ENCODE measurements around the gene INTS13. TPM values are rescaled to one million over a fixed set of nuclear protein-coding genes. Genes with fewer than 3 reads are reported as not detected.
A peak's percentile ranks its signal among the peaks of the same experiment; 100 is the strongest.

Gene INTS13
- 25.9 and 26.1 TPM in 2 replicates for total RNA-seq

DNA sequence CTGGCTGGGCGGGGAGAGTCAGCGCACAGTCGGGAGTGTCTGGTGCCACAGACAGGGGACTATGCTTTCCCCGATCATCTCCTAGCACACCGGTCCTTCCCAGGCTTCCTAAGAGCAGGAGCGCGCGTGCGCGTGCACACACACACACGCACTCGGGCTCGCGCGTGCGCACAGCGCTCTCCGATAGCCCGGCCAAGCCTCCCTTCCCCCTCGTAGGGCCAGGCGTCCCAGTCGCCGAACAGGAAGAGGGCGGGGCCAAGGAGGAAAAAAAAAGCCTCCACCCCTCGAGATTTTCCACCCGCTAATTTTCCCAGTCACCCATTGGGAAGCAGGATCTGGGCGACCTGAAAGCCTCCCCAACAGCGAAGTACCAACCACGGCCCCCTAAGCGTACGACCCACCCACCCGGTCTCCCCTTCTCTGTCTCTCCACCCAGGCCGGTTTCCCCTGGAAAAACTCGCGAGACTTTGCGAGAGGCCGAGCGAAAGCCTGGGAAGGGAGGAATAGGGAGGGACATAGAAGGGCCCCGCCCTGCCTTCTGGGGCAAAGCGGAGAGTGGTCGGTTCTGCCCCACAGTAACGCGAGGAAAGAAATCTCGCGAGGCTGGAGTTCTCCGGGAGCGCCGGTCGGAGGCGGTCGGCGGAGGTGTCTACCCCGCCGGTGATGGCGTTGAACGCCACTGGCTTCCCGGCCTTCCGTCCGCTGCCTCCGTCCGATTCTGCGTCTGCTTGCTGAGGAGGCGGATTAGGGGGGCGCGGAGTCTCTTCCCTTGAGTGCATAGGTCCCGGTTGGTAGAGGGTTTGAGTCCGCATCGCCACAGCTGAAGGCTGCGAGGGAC lies at the start of gene INTS13, which contains the start of gene FGFR1OP2:
INTS13 (minus strand) TSS at position 119 of the 838 bp plus-strand sequence. CDS start 1,178 bp downstream, outside the sequence.
FGFR1OP2 (plus strand) TSS at position 608 of the 838 bp plus-strand sequence. CDS start 15,689 bp downstream, outside the sequence.
- peak within 1 kb of the TSS; percentile 97 for H3K4me2 ChIP-seq (ENCODE audit: insufficient read depth, low read length)
- peak; percentile 93 for DNase-seq (ENCODE audit: insufficient read length, low spot score, missing footprints)
- peaks cover 4% of the 10 kb centered on the region for H3K36me3 ChIP-seq (ENCODE audit: insufficient read depth, low read length)
- no peaks in the 10 kb centered on the region for H3K9me3 ChIP-seq (ENCODE audit: low read depth, low read length)
- TF ChIP-seq, protein P1, sequence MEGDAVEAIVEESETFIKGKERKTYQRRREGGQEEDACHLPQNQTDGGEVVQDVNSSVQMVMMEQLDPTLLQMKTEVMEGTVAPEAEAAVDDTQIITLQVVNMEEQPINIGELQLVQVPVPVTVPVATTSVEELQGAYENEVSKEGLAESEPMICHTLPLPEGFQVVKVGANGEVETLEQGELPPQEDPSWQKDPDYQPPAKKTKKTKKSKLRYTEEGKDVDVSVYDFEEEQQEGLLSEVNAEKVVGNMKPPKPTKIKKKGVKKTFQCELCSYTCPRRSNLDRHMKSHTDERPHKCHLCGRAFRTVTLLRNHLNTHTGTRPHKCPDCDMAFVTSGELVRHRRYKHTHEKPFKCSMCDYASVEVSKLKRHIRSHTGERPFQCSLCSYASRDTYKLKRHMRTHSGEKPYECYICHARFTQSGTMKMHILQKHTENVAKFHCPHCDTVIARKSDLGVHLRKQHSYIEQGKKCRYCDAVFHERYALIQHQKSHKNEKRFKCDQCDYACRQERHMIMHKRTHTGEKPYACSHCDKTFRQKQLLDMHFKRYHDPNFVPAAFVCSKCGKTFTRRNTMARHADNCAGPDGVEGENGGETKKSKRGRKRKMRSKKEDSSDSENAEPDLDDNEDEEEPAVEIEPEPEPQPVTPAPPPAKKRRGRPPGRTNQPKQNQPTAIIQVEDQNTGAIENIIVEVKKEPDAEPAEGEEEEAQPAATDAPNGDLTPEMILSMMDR (IDR thresholded peaks at IDR 0.05; ENCODE audit: extremely low read depth, low read depth, low read length), result no peak
- no peaks in the 10 kb centered on the region for H3K27me3 ChIP-seq (ENCODE audit: insufficient read depth, low read length)
- peaks cover 25% of the 10 kb centered on the region for H4K20me1 ChIP-seq (ENCODE audit: insufficient read depth, low read length)
- peak within 1 kb of the TSS; percentile 94 for H3K27ac ChIP-seq (ENCODE audit: low read depth, low read length)
- peaks cover 37% of the 10 kb centered on the region for H3K4me1 ChIP-seq (ENCODE audit: insufficient read depth, low read length)
- H3K79me2 ChIP-seq (ENCODE audit: insufficient read depth, low read length), result peaks cover 94% of the 10 kb centered on the region
- peak within 1 kb of the TSS; percentile 92 for H3K4me3 ChIP-seq (ENCODE audit: insufficient read depth, low read length)
- H2AFZ ChIP-seq (ENCODE audit: low read length), result peak within 1 kb of the TSS; percentile 95

GRCh38 chr12:26982866-26983265 lies 45.1 kb upstream of the INTS13 start:
- Histone ChIP-seq H3K4me3 (ENCODE audit: insufficient read depth, low read length) (no peak overlapping the region), H3K27ac (ENCODE audit: low read depth, low read length) (no peak overlapping the region), H3K79me2 (ENCODE audit: insufficient read depth, low read length) (peaks cover 3% of the 10 kb centered on the region), H3K9me3 (ENCODE audit: low read depth, low read length) (no peaks in the 10 kb centered on the region), H3K4me1 (ENCODE audit: insufficient read depth, low read length) (no peaks in the 10 kb centered on the region), H3K4me2 (ENCODE audit: insufficient read depth, low read length) (no peak overlapping the region), H3K27me3 (ENCODE audit: insufficient read depth, low read length) (no peaks in the 10 kb centered on the region), H2AFZ (ENCODE audit: low read length) (no peak overlapping the region), H4K20me1 (ENCODE audit: insufficient read depth, low read length) (no peaks in the 10 kb centered on the region), H3K36me3 (ENCODE audit: insufficient read depth, low read length) (peaks cover 3% of the 10 kb centered on the region)
- DNase-seq (ENCODE audit: insufficient read length, low spot score, missing footprints), result no peak
- TF ChIP-seq, protein P1 (IDR thresholded peaks at IDR 0.05; ENCODE audit: extremely low read depth, low read depth, low read length), result no peak

- Histone ChIP-seq H3K27me3 (ENCODE audit: insufficient read depth, low read length) (no peaks in the 10 kb centered on the region), H4K20me1 (ENCODE audit: insufficient read depth, low read length) (no peaks in the 10 kb centered on the region), H3K9me3 (ENCODE audit: low read depth, low read length) (no peaks in the 10 kb centered on the region), H3K36me3 (ENCODE audit: insufficient read depth, low read length) (peaks cover under 1% of the 10 kb centered on the region), H3K79me2 (ENCODE audit: insufficient read depth, low read length) (peaks cover 1% of the 10 kb centered on the region), H3K27ac (ENCODE audit: low read depth, low read length) (no peak overlapping the region), H3K4me1 (ENCODE audit: insufficient read depth, low read length) (no peaks in the 10 kb centered on the region), H3K4me3 (ENCODE audit: insufficient read depth, low read length) (no peak overlapping the region), H2AFZ (ENCODE audit: low read length) (no peak overlapping the region), H3K4me2 (ENCODE audit: insufficient read depth, low read length) (no peak overlapping the region)
- TF ChIP-seq, protein P1 (IDR thresholded peaks at IDR 0.05; ENCODE audit: extremely low read depth, low read depth, low read length), result no peak
- no peak for DNase-seq (ENCODE audit: insufficient read length, low spot score, missing footprints)
Measured at GRCh38 chr12:26979733-26980132, 42.0 kb upstream of the INTS13 start.

DNA sequence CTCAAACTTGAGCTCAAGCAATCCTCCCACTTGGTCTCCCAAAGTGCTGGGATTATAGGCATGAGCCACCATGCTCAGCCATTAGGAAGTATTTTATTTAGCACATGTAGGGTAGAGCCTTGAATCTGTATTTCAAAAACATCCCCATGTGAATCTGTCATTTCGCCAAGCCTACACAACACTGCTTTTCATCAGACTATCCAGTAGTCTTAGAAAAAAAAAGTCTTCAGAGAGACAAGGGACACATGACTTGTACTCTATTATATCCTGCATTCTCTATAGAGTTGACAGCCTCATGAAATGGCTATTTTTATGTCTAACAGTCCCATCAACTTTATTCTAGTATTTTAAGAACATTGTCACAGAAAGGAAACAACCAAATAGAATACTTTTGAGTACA lies 41.0 kb upstream of the INTS13 start:
- no peak overlapping the region for H3K4me2 ChIP-seq (ENCODE audit: insufficient read depth, low read length)
- no peaks in the 10 kb centered on the region for H3K27me3 ChIP-seq (ENCODE audit: insufficient read depth, low read length)
- peaks cover under 1% of the 10 kb centered on the region for H3K36me3 ChIP-seq (ENCODE audit: insufficient read depth, low read length)
- H3K79me2 ChIP-seq (ENCODE audit: insufficient read depth, low read length), result no peaks in the 10 kb centered on the region
- no peak overlapping the region for H3K27ac ChIP-seq (ENCODE audit: low read depth, low read length)
- no peaks in the 10 kb centered on the region for H3K4me1 ChIP-seq (ENCODE audit: insufficient read depth, low read length)
- no peaks in the 10 kb centered on the region for H3K9me3 ChIP-seq (ENCODE audit: low read depth, low read length)
- TF ChIP-seq, protein P1 (IDR thresholded peaks at IDR 0.05; ENCODE audit: extremely low read depth, low read depth, low read length), result no peak
- no peak overlapping the region for H2AFZ ChIP-seq (ENCODE audit: low read length)
- no peak overlapping the region for H3K4me3 ChIP-seq (ENCODE audit: insufficient read depth, low read length)
- no peak for DNase-seq (ENCODE audit: insufficient read length, low spot score, missing footprints)
- no peaks in the 10 kb centered on the region for H4K20me1 ChIP-seq (ENCODE audit: insufficient read depth, low read length)

Measured in osteoblast (primary cell).